HG03432 (cell line): ENCODE results near the gene ARL6IP5.

Experiments used
- ATAC-seq: cut with Tn5 transposase; IDR thresholded peaks from one replicate; pipeline ENCODE4 v1.9.1; 2021; ENCODE audit warnings: mild to moderate bottlenecking, moderate library complexity; ENCODE audit not compliant: unreplicated experiment

The ARL6IP5 gene

DNA sequence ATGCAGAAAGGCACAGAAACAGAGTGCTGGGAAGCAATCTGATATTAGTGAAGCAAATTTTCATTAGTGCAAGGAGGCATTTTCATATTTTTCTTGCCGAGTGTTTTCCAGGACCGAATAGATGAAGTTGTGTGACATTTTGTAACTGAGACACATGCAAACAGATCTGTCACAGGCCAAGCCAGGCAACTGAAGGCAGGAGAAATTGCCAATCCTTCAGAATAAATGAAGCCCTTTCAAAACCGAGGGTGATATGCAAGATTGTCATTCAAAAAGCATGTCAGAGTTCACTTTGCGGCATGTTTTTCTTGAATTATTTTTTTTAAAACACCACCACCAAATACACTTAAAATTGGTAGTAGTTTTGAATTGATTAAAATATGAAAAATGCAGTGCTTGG, 31.4 kb downstream of the ARL6IP5 start:
- ATAC-seq: no peak

DNA sequence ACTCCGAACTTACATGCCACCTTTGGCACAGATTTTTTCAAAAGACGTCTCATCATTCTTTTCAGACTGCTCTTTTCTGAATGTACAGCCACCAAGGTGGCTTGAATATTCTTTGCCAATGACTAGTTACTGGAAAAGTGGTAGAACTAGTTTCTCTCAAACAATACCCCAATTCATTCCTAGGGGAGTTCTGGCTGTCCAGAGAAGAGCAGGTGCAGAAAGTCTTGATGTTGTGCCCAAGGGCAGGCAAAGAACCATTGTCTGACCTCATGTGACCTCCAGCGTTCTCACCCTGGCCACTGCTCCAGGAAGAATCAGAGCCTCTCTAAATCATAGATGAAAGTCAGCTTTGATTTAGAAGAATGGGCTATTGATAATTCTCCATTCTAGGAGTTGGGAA, 32.2 kb downstream of the ARL6IP5 start:
- ATAC-seq: no peak

DNA sequence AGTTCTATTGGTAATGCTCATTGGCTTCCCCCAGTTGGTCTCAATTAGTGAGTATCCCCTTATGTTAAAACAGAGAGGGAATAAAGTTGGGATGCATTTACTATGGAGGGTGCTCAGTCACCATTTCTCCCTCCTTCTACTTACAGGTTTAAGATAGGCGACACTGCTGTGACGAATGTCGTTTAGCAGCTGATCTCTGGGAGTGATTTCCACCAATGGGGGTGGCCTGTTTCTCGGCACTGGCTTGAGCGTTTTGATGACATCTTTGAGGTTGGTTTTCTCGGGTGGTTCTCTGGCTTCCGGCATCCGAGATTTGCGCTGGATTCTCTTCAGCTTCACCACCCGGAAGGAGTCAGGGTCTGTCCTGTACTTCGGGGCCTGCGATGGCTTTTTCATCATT, 33.8 kb downstream of the ARL6IP5 start:
- ATAC-seq: no peak

DNA sequence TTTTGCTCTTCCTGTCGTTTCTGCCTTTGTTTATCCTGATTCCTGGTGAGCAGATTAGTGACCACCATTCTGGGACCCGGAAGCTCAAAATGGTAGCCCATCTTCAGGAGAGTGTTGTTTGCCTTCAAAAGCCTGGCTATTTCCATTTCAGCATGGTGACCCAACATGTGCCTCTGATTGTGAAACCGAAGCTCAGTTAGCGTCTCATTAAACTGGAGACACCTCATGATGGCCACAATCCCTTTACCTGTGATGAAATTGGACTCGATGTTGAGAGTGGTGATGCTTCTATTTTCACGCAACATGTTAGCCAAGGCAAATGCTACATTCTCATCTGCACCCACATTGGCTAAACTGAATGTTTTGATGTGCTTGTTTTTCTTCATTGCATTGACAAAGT, 34.4 kb downstream of the ARL6IP5 start:
- no peak for ATAC-seq

DNA sequence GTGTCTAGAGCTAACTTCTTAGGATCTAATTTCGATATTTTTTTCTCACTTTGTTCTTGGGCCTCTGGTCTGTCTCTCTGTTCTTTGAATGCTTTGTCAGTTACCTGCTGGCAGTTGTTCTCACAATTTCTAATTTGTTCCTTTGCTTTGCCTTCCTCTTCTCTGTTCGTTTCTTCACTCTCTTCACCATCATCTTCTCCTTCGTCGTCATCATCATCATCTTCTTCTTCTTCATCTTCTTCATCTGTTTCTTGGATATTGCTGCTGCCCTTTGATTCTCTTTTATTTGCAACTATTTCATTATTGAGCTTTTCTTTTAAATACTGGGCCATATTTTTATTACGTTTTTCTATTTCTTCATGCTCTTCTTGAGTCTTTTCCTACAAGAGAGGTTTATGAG, 34.9 kb downstream of the ARL6IP5 start:
- ATAC-seq: no peak

DNA sequence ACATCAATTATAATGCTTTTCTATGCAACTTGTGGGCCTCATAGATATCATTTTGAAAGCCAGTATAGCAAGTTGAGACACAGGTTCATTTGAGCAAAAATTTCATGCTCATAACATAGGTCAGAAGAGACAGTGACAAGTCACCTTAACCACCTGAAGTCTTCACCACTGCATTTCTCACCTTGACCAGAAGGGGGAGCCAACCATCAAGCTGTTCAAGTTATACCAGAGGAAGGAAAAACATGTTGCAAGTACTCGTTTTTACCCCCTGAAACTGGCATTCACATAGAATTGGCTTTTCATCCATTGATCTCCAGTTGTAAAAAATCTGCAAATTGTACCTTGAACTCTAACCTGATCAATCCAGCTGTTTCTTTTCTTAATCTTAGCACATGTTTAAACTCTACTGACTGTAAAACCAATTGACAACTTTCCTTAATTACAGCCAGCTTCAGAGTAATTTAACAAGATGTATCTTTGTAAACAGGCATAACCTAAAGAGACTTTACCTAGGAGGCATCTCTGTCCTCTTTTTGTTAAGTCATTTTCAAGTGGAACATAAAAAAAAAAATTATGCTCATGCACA, 36.2 kb downstream of the ARL6IP5 start:
- peak; percentile 91 for ATAC-seq

DNA sequence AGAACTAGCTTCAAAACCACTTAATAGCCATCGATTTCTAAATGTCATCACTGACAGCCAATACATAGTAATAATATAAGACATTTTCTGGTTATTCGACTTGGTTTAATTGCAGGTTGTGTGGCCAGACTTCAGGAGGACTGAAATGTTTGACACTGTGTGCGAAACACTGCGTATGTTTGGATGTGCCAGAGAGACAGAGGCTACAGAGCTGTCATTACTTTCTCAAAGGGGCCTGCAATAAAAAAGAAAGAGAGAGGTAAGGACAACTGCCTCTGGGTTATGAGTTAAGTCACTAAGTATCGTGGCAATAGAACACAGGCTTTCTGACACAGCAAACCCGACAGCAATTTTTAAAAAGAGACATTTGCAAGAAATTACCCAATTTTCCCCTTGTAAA, 36.8 kb downstream of the ARL6IP5 start:
- ATAC-seq: no peak

DNA sequence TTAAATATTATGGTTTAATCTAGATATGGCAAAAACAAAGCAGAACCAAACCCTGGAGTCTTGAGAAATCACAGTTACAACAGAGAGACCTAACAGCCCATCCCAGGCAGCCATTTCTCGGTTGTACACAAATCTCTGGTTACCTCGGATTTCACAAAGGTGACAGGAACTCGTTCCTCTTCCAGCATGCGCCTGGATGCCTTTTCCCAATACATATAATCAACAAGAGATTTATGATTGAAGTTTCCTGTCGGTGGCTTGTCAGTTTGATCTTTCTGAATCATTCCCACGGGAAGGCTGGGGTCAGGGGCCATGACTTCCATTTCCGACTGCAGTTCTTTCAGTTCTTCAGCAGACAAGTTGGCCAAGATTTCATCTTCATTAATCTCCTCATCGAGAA, 37.2 kb downstream of the ARL6IP5 start:
- no peak for ATAC-seq

DNA sequence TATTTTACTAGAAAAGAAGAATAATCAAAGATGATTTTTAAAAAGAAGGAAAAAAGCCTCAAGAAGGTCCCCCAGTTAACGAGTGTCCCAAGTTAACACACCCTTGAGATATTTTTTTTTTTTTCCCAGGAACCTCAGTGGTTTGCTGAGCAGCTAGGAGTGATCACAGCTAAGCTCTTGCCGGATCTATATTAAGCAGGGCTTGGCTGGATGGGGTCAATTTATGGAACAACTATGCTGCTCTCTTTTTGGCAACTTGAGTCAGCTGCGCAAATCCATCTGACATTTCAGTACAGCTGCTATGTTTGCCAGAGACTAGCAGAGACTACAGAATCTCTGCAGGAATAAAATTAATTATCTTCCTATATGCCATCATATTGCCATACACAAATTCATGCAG, 37.7 kb downstream of the ARL6IP5 start, which contains the start of gene LMOD3:
Gene LMOD3, minus strand, starts transcription at position 193 of the 400 bp plus-strand sequence. CDS start 209 bp downstream, outside the sequence.
- no peak for ATAC-seq

DNA sequence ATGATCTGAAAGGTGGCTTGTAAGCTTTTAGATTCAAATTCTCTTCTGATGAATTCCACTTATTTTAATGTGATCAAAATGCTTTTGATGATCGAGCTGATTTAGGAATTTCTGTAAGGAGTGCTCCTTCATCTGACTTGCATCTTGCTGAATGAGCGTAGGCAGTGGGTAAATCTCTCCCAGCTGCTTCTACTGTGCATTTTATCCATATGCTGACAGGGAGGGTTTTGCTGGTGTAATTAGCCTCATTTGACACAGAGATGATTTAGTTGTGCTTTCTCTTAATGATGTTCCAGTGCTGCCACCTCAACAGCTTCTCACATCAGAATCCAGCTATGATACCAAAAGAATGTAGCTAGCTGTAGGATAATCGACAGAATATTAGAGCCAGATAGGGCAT, 41.5 kb downstream of the ARL6IP5 start:
- ATAC-seq: no peak

DNA sequence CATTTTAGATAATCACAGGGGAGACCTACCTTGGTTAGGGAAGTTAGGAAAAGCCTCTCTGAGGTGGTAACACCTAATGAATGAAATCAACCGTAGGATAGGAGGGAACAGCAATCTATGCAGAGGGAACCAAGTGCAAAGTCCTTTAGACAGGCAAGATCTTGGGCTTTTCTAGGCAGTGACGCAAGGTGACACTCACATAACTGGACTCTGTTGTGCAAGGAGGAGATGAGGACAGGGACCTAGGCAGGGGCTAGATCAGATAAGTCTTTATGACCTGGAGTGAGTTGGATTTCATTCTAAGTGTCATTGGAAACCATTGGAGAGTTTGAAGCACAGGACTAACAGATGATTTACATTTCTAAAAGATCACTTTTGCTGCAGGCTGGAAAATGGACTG, 42.3 kb downstream of the ARL6IP5 start:
- ATAC-seq: no peak

DNA sequence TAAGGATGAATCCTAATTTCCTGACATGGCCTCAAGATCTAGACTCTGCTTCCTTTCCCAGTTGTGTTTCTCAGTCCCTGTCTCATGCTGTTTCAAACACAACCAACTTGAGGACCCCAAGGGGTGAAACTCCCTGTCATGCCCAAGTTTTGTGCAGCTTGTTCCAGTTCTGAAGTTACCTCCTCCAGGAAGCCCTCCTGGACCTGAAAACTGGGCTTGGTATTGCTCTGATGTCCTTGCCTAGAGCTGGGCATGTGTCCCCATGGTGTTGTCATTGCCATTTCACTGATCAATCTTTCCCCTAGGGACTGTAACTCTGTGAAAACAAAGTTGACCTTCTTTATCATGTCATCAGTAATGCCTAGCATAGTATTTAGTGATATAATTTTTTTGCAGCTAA, 43.8 kb downstream of the ARL6IP5 start:
- no peak for ATAC-seq

DNA sequence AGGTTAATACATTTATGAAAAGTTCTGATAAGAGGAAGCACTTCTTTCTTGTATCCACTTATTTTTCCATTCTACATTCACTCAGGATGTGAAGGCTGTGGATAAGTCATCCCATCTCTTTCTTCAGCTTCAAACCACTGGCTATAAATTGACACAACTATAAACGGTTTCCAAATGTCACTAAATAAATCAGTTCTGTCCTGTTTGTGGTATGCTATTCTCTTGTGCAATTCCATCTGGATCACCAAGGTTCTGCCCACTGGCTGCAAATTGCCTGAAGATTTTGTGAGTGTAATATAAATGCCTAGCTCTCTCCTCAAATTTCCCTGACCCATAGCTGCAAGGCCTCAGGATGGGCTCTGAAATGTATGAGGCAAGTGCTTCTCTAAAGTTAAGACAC, 44.8 kb downstream of the ARL6IP5 start:
- no peak for ATAC-seq

DNA sequence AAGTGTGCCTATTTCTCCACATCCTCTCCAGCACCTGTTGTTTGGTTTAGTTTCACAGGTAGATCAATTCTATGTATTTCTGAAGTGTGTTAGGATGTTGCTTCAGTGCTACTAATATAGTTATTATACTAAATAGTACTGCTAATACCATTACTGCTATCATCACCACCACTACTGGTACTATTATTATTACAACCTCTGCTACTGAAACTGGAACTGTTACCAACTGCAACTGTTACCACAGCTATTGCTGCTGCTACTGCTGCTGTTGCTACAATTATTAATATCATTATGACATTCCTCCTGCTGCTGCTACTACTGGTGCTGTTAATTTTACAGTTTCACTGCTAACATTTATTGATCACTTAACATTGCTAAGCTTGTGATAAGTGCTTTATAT, 46.0 kb downstream of the ARL6IP5 start:
- ATAC-seq: peak; percentile 97

DNA sequence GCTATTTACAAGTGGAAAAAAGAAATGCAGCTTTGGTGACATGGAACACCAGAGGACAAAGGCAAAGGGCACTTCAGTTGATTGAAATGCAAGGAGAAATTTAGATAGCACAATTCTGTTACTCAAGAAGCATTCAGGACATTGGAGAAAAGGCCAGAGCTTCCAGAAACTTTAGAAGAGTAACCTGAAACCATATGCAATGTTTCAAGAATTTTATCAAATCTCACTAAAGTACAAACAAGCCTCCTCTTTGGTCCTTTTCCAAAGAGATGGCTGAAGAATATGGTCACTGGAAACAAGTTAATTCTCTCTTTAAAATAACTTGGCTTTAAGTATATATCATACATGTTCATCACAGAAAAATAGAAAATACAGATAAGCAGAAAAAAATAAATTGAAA, 52.3 kb downstream of the ARL6IP5 start:
- ATAC-seq: no peak

DNA sequence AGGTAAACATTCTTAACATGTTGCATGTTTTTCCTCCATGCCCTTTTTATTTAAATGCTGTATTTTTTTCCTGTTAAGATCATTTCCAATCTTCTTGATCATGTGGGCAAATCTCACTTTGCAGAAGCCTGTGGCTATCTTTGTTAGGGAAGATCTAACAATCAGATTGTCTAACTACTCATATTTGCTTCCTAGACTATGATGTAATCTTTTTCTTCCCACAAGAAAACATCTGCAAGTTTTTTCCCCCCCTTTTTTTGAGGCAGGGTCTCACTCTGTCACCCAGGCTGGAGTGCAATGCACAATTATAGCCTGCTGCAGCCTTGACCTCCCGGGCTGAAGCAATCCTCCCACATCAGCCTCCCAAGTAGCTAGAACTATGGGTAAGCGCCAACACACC, 52.7 kb downstream of the ARL6IP5 start:
- no peak for ATAC-seq

DNA sequence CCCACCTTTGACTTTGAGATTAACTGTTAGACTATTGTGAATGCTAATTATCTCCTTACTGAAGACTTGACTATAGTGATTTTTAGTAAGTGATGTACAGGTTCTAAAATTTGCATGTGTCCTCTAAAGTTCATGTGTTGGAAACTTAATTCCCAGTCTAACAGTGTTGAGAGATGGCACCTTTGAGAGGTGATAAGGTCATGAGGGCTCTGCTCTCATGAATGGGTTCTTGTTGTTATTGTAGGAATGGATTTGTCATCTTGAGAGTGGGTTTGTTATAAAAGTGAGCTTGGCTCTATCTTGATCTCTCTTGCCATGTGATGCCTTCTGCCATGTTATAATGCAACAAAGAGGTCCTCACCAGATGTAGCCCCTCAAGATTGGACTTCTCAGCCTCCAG, 56.6 kb downstream of the ARL6IP5 start:
- no peak for ATAC-seq

DNA sequence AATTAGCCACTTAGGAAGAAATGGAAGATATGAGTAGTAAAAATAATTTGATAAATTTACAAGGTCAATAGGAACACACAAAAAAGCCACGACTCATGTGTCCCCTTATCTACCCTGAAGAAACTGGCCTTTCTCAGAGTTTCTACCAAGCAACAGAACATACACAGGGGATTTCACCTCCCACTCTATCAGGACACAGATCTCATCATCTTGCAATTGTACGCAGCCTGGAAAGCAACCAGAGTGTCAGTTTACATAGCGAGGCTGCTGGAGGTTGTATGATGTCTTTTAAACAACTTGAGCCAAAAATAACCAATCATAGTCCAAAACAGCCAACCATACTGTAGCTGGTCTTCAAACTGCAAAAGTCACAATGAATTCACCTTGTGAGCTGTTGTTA, 57.4 kb downstream of the ARL6IP5 start:
- no peak for ATAC-seq

DNA sequence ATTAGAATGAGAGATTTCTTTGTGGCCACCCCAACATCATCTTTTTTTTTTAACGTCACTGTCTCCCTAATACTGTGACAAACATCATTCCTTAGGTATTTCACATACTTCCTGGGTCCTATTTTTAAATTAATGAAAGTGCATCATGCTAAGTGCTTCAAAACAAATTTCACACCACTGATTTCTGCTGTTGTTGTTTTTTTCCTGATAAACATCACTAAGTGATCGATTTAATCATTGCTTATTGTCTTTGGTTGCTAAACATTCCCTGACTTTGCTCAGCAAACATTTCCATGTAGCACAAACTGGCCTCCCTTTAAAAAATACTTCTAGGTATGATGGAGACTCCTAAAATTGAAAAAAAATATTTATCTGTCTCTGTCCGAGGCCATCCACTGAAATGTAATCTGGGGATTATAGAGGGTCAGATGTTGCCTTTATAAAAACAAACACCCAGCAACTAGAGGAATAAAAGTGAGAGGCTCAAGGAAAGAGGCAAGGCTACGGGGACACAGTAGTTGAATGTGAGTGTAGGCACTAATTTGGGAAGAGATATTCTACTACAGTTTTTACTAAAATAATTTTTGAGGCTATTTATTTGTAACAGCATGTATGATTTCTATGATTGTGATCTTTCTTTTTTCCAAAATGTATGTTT, 58.2 kb downstream of the ARL6IP5 start:
- no peak for ATAC-seq

DNA sequence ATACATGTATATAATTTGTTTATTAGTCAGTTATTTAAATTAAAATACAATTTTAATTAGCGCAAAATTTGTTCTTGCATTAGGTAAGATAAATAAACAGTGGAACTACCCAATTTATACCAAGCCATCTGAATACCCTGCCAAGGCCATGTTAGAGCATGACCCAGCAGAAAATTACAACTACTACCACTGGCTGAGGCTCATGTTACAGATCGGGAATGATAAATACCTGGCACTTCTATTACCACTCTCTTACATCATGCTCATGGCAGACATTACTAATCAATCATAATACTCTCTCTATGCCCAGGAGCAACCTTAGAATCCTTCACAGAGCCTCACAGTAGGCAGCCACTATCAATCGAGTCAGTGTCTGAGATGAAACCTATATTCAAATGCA, 58.9 kb downstream of the ARL6IP5 start:
- no peak for ATAC-seq

DNA sequence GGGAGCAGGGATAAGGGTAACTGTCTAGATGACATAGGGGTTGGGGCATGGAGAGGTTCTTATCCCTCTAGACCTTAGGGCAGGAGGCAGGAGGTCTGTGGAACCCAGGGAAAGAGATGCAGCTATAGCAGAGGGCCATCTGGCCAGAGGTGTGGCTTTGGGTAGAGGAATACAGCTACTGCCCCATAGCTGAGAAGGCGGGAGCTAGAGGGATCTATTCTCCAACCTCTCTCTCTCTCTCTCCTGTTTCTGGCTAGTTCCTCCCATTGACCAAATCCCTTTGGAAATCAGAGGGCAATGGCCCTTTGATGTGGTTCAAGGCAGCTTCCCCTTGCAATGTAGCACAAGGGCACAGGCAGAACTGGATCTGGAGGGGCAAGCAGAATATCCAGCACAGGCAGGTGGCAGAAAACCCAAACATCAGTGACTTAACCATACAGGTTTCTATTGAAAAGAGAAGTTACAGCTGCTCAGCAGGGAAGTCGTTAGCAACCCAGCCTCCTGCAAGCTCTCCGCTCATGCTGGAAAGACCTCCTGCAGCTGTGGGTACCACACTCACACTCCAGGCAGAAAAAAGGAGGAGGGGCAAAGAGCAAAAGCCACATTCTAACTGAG, 60.0 kb downstream of the ARL6IP5 start:
- ATAC-seq: no peak

DNA sequence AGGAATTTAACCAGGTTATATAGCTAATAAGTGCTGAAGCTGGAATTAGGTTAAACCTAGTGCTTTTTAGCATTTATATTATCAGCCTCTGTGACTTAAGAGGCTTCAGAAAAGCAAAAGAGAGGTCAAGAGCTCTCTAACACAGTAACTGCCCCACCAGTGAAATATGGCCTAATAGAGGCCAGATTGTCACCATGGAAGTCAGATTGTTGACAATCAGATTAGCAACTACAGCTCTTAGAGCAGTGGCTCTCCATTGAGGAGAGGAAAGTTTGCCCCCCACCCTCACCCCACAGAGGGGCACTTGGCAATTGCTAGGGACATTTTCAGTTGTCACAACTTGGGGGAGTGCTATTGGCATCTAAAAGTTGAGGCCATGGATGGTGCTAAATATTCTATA, 61.0 kb downstream of the ARL6IP5 start:
- ATAC-seq: no peak

DNA sequence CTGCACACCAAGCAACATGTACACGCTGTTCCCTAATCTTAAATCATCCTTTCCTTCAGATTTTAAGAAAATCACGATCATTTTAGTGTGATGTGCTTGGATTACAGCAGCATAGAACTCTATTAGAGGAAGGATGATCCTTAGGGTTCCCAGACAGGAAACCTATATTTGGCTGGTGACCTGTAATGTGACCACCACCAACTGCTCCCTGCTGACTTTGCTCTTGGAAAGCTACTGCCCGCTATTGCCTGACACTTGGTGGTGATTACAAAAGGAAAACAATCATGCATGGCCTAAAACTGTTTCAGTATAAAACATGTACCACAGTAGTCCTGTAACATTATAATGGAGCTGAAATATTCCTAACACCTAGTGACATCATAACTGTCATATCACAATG, 64.8 kb downstream of the ARL6IP5 start:
- ATAC-seq: no peak
